AG09319 (cell line): Measurements from ENCODE around the gene TMEM87B.

ENCODE experiments used
- DNase-seq: peaks from one replicate; pipeline ENCODE4 v3.0.0-alpha.2; 2010; ENCODE audit warnings: low read depth; ENCODE audit errors: extremely low read depth
- TF ChIP-seq, protein P1 (sequence below): IDR thresholded peaks from 2 replicates; pipeline ENCODE4 v1.5.1; 2011; ENCODE audit warnings: low read depth, mild to moderate bottlenecking, inconsistent platforms, low read length, moderate library complexity

The TMEM87B gene

DNA sequence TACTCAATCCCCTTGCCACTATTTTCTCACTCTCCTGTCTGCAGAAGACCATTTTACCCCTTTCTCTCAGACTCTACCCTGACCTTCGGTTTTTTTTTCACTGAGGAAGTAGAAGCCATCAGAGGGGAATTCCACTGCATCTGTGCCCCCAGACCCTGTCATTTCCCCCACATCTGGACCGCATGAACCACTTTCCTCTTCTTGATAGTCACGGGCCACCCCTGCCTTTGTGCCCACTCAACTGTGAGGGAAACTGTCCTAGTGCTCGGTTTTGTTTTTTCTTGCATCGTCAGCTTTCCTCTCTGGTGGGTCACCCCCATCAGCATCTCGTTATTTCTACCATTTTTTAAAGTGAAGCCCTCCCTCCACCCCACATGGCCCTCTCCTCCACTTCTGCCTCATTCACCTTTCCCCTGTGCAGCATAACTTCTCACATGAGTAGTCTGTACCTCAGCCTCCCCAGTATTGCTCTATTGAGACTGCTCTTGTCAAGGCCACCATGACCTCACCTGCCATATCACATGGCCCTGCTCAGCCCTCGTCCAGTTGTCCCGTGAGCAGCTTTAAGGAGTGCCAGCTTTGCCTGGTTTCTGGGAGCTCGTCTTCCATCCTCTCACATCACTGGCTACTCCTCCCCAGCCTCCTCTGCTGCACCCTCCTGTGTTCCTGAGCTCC, 32.4 kb downstream of the TMEM87B start:
- TF ChIP-seq, protein P1, sequence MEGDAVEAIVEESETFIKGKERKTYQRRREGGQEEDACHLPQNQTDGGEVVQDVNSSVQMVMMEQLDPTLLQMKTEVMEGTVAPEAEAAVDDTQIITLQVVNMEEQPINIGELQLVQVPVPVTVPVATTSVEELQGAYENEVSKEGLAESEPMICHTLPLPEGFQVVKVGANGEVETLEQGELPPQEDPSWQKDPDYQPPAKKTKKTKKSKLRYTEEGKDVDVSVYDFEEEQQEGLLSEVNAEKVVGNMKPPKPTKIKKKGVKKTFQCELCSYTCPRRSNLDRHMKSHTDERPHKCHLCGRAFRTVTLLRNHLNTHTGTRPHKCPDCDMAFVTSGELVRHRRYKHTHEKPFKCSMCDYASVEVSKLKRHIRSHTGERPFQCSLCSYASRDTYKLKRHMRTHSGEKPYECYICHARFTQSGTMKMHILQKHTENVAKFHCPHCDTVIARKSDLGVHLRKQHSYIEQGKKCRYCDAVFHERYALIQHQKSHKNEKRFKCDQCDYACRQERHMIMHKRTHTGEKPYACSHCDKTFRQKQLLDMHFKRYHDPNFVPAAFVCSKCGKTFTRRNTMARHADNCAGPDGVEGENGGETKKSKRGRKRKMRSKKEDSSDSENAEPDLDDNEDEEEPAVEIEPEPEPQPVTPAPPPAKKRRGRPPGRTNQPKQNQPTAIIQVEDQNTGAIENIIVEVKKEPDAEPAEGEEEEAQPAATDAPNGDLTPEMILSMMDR = no peak

DNA sequence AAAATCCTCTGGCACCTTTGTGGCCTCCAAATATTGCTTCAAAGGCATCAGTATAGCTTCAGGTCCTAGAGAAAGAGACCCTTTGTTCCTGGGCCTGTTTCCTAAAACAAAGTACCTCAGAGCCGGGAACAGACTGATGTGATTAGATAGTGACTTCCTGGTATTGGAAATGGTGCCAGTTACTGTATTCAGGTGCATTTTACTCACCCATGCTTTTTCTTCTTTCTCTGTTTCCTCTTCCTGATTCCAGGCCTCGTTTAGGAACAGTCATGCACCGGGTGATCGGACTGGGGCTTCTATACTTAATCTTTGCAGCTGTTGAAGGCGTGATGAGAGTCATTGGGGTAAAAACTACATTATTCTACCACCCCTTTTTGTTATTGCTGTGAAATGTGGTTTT, 34.3 kb downstream of the TMEM87B start:
- DNase-seq = no peak
- TF ChIP-seq, protein P1 = no peak

More for the DNA sequence above, 32.4 kb downstream of the TMEM87B start:
- no peak for DNase-seq

DNA sequence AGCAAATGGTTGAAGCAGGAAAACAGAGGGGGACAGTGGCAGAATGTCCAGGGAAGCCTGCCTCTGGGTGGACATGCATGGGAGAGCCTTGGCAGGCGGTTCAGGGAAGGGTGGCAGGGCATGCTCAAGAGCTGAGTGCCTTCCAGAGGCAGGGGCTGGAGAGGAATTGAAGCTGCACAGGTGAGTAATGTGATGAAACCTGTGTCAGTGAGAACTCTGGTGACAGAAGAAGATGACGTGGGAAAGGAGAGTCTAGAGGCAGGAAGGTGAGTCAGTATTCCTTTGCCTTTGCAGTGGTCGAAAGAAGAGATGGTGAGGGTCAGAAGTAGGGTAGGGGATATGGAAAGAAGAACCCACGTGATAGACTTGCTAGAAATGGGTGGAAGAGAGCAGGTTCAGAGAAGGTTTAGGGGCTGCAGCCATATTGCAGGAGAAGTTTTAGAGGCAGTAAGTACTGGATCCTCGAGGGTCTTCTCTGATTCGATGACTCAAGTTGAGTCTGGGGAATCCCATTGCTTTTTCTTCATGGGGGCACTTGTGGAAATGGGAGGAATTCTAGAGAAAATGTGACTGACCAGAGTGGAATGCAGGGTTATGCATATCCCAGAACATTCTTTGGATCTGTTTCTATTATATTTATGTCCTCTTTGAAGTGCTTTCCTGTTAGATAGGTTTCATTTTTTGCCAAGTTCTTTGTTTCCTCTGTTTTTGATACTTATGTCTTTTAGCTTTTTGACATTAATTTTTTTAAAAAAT, 37.4 kb downstream of the TMEM87B start:
- no peak for DNase-seq
- TF ChIP-seq, protein P1 = no peak

DNA sequence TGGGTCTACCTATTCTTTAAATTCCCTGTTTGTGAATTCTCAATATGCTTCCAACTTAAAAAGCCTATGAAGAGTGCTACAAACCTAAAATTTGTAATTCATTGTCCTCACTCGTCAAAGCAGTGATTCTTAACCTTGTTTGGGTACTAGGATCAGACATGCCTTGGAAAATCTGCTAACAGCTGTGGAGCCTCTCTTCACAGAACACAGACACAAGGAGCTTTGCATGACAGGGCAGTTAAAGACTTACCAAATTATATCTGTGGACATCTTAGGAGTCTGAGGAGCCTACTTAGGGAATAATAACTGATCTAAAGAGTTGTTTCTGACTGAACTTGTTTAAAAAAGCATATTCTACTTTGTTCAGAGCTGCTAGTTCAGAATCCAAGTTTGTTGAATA, 38.1 kb downstream of the TMEM87B start:
- TF ChIP-seq, protein P1 = no peak
- no peak for DNase-seq

DNA sequence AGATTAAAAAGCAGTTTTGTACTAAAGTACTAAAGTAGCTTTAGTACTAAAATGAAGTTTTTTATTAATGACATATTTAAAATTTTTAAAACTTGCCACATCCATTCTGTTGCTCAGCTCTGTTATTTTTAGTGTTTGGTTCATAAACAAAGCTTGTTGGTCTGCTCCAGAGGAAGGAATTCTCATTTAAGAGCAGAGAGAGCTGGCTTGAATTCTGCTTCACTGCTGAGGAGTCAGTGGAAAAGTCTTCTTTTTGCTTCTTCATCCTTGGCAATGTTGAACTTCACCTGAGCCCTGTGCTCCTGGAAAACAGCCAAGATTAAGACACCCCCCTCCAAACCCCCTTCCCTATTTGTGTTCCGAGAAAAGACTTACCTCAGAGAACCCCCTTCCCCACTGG, 40.6 kb downstream of the TMEM87B start:
- DNase-seq = no peak
- TF ChIP-seq, protein P1 = no peak

DNA sequence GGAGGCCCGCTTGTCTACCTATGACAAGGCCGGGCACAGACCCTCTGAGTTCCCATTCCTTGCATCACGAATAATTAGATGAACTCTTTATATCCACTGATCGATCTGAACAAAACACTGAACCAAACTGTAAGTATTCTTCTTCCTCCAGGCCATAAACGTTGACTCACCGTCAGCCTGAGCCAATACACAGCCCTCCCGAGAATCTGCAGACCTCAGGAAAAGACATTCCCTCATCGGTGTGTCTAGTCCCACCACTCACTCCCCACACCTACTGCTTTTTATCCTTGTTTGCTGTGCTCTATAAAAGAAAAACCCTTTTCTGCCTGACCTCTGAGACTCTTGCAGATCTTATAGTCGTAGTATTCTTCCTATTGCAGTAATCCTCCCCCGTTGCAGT, 41.0 kb downstream of the TMEM87B start:
- TF ChIP-seq, protein P1 = no peak
- no peak for DNase-seq

DNA sequence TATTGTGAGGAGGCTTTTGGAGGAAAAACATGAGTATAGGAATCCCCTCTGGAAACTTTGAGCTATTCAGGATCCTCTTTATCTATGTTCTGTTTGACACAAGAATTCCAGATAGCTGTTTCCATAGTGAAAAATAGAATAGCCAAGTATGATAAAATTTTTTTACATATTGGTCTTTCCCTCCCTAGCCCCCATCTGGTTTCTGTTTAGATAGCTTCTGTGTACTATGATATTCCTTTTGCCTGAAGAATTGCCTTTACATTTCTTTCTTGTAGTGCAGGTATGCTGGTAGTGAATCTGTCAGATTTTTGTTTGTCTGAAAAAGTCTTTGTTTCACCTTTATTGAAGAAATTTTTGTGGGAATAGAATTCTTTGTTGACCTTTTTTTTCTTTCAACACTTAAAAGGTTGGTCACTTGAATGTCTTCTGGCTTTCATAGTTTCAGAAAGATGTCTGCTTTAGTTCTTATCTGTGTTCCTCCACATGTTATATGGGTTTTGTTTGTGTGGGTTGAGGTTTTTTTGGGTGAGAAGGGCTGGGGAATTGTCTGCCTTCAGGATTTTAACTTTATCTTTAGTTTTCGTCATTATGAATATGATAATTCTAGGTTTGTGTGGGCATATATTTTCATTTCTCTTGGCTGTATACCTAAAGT, 53.2 kb downstream of the TMEM87B start:
- DNase-seq = no peak
- TF ChIP-seq, protein P1 = no peak
